MM.1S (cell line): ENCODE data around the gene IQCB1.

ENCODE experiments used
- CTCF ChIP-seq: fragments of 300-600 bp; sonication (generic); IDR thresholded peaks from 2 replicates; pipeline ENCODE4 v1.5.1; 2016; ENCODE audit warnings: antibody characterized with exemption, low read length, mixed read lengths
- EZH2phosphoT487 ChIP-seq: fragments of 300-600 bp; sonication (generic); IDR thresholded peaks from 2 replicates; pipeline ENCODE4 v1.6.1; 2018; ENCODE audit warnings: antibody characterized with exemption, low read length

- TF ChIP-seq CTCF = no peak
- TF ChIP-seq EZH2phosphoT487 = no peak
These were observed 53.2 kb downstream of the IQCB1 start for GRCh38 chr3:121781611-121782010.
